Lower leg skin (tissue), 3 donors: Measurements from ENCODE around the gene KLK13.

Experiments used
- POLR2A ChIP-seq, 2 donors: fragments of 450-650 bp; IDR thresholded peaks; one replicate each; pipeline ENCODE4 v1.6.1; 2016 to 2017; ENCODE audit warnings: antibody characterized with exemption in 2 of 2, mild to moderate bottlenecking in 1 of 2, moderate library complexity in 1 of 2
- TF ChIP-seq, protein P1 (sequence below), 3 donors: fragments of 450-650 bp; IDR thresholded peaks; one replicate each; pipeline ENCODE4 v1.5.1; 2016; ENCODE audit warnings: antibody characterized with exemption in 3 of 3, mild to moderate bottlenecking in 3 of 3, moderate library complexity in 2 of 3

- TF ChIP-seq, protein P1, sequence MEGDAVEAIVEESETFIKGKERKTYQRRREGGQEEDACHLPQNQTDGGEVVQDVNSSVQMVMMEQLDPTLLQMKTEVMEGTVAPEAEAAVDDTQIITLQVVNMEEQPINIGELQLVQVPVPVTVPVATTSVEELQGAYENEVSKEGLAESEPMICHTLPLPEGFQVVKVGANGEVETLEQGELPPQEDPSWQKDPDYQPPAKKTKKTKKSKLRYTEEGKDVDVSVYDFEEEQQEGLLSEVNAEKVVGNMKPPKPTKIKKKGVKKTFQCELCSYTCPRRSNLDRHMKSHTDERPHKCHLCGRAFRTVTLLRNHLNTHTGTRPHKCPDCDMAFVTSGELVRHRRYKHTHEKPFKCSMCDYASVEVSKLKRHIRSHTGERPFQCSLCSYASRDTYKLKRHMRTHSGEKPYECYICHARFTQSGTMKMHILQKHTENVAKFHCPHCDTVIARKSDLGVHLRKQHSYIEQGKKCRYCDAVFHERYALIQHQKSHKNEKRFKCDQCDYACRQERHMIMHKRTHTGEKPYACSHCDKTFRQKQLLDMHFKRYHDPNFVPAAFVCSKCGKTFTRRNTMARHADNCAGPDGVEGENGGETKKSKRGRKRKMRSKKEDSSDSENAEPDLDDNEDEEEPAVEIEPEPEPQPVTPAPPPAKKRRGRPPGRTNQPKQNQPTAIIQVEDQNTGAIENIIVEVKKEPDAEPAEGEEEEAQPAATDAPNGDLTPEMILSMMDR (IDR thresholded peaks at IDR 0.05), result no peak
- TF ChIP-seq POLR2A (IDR thresholded peaks at IDR 0.05), result no peak
These were observed 24.7 kb downstream of the KLK13 start for GRCh38 chr19:51040151-51040550.
